ENCODE measurements around the gene PSEN1.
"Not testable (repeated sequence)": the region's sequence is repeated elsewhere in the genome, so short reads cannot be mapped to it uniquely, and the experiment has no call there.

Gene PSEN1

DNA sequence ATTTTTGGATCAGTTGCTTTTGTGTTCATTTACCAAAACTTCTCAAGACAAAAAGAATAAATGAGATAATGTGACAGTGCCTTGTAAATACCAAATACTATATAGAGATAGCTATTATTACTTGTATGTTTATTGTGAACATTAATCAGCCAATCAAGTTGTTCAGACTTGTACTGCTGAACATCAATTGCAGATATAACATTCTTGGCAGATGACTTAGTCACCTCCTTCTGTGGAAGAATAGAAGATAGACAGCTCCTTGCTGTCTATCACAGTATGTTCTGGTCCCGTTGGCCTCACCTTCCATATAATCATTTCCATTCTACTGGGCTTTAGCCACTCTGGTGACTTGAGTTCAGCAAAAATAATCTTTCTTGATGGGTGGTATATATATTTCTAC, 30.1 kb downstream of the PSEN1 start:
- DNase-seq (ENCODE audit: low read depth in 2 of 2): no peak

DNA sequence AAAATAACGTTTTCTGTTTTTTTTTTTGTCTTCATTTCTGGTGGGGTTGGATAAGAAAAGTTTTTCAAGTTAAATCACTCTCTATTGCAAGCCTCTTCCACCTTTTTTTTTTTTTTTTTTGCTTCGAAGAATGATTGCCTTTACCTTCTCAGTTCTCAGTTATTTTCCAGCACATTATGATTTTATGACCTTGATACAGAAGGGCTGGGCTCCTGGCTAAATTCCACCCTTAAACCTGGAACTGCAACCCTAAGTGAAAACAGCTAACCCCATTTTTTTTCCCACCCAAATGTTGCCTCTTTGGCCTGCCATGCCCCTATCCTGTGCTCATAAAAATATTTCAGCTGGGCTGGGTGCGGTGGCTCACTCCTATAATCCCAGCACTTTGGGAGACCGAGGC, 31.4 kb downstream of the PSEN1 start:
- DNase-seq (ENCODE audit: low read depth in 2 of 2): no peak

DNA sequence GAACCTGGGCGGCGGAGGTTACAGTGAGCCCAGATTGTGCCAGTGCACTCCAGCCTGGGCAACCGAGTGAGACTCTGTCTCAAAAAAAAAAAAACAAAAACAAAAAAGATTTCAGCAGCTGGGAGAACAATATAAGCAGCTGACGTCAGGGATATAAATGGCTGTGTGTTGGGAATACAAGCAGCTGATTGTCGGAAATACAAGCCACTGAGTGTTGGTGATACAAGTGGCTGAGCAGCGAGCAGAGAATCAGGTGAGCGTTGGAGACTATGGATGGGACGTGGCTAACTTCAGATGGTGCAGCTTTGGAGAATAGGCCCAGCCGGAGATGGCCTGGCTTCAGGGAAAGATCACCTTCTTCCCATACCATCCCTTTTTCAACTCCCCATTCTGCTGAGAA, 32.0 kb downstream of the PSEN1 start:
- DNase-seq (ENCODE audit: low read depth in 2 of 2): no peak

DNA sequence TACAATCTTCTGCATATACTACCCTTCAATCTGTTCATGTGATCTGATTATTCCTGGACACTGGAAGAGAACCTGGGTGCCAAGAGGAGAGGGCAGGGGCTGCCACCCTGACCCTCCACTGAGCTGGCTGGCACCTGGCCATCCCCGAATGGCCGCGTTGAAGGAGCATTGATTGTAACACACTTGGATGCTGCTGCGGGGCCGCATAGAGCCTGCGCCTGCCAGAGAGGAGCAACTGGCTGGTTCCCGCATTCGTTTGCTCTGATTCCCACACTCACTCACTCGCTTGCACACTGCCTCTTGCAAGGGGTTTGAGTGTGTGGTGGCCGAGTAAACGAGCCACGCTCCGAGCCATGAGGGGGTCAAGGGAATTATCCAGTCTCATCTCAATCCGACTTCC, 32.4 kb downstream of the PSEN1 start:
- no peak for DNase-seq (ENCODE audit: low read depth in 2 of 2)

DNA sequence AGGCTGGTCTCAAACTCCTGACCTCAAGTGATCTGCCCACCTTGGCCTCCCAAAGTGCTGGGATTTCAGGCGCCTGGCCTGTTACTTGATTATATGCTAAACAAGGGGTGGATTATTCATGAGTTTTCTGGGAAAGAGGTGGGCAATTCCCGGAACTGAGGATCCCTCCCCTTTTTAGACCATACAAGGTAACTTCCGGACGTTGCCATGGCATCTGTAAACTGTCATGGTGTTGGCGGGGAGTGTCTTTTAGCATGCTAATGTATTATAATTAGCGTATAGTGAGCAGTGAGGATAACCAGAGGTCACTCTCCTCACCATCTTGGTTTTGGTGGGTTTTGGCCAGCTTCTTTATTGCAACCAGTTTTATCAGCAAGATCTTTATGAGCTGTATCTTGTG, 33.5 kb downstream of the PSEN1 start:
- not testable (repeated sequence) for DNase-seq (ENCODE audit: low read depth in 2 of 2)

DNA sequence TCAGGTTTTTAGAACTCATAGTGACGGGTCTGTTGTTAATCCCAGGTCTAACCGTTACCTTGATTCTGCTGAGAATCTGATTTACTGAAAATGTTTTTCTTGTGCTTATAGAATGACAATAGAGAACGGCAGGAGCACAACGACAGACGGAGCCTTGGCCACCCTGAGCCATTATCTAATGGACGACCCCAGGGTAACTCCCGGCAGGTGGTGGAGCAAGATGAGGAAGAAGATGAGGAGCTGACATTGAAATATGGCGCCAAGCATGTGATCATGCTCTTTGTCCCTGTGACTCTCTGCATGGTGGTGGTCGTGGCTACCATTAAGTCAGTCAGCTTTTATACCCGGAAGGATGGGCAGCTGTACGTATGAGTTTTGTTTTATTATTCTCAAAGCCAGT, 34.4 kb downstream of the PSEN1 start:
- no peak for DNase-seq (ENCODE audit: low read depth in 2 of 2)

DNA sequence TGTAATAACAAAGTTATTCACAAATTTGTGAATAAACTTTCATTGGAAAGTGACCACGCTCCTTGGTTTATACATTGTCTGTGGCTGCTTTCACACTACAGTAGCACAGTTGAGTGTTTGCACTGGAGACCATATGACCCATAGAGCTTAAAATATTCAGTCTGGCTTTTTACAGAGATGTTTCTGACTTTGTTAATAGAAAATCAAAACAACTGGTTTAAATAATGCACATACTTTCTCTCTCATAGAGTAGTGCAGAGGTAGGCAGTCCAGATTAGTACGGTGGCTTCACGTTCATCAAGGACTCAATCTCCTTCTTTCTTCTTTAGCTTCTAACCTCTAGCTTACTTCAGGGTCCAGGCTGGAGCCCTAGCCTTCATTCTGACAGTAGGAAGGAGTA, 36.2 kb downstream of the PSEN1 start:
- no peak for DNase-seq (ENCODE audit: low read depth in 2 of 2)

DNA sequence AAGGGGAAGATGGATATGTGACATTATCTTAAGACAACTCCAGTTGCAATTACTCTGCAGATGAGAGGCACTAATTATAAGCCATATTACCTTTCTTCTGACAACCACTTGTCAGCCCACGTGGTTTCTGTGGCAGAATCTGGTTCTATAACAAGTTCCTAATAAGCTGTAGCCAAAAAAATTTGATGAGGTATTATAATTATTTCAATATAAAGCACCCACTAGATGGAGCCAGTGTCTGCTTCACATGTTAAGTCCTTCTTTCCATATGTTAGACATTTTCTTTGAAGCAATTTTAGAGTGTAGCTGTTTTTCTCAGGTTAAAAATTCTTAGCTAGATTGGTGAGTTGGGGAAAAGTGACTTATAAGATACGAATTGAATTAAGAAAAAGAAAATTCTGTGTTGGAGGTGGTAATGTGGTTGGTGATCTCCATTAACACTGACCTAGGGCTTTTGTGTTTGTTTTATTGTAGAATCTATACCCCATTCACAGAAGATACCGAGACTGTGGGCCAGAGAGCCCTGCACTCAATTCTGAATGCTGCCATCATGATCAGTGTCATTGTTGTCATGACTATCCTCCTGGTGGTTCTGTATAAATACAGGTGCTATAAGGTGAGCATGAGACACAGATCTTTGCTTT, 36.9 kb downstream of the PSEN1 start:
- DNase-seq (ENCODE audit: low read depth in 2 of 2): peak in 1 of 2 experiments; percentile 14

DNA sequence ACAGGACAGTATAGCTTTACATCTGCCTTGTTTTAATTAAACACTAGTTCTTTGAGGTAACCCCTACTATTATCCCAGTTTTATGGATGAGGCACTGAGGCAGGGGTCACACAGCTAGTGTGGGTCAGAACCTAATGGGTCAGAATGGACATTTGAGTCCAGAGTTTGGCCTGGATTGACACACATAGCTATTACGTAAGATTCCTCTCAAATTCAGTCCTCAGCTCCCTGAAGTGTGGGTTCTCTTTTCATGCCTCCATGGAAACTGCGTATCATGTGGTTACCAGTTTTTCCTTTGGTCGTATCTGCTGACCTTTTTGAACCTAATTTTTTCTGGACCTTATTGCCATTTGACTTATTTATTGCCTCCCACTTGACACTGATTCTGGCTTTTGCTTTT, 40.4 kb downstream of the PSEN1 start:
- DNase-seq (ENCODE audit: low read depth in 2 of 2): no peak

DNA sequence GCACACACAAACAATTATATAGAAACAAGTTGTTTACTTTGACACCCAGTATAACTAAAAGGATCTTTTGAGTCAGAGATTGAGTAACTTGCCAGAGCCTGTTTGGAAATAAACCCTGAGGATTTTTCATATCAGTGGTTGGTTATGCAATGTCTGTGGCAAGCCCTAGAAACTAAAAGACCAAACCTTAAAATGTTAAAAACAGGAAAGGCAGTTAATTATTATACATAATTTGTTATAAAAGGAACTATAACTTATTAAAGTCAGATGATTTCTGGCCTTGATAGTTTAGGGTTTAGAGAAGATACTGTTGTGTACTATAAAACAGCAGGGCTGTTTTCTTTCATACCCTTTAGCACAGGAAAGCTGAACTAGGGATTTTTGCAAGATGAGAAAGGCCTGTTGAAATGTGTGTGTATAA, 44.1 kb downstream of the PSEN1 start:
- peak; percentile 36 to 38 for DNase-seq (ENCODE audit: low read depth in 2 of 2)

DNA sequence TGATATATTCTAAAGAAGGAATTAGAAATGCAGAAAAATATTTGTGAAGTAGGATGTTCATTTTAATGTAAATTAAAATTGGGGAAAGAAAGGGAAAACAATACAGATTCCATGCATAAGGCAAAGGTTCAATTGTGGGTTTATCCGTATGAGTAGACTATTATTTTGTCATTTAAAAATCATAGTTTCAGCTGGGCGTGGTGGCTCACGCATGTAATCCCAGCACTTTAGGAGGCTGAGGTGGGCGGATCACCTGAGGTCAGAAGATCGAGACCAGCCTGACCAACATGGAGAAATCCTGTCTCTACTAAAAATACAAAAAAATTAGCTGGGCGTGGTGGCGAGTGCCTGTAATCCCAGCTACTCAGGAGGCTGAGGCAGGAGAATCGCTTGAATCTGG, 44.7 kb downstream of the PSEN1 start:
- DNase-seq (ENCODE audit: low read depth in 2 of 2): not testable (repeated sequence)

DNA sequence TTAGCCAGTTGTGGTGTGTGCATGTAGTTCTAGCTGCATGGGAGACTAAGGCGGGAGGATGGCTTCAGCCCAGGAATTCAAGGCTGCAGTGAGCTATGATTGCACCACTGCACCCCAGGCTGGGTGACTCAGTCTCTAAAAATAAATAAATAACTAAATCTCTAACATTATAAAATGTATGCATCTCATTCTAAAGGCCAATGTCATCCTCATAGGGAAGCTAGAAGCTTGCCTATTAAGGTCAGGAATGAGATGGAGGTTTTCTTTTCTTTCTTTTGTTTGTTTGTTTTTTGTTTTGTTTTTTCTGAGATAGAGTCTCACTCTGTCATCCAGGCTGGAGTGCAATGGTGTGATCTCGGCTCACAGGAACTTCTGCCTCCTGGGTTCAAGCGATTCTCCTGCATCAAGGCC, 52.2 kb downstream of the PSEN1 start:
- peak; percentile 33 to 36 for DNase-seq (ENCODE audit: low read depth in 2 of 2)

DNA sequence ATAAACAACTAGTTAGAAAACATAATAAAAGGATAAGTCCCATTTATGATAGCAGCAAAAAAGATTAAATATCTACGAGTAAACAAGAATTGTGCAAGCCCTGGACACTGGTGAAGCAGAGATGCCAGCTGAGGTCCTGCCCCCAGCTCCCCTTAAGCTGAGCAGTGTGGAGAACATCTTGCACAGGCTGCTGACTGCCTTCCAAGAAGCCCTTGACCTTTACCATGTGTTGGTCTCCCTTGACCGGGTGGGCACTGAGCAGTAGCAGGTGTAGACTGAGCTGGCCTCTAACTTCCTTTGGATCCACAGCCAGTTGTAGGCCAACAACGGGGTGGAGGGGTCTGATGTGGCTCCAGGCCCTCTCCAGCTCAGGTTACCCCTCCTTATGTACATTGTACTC, 53.3 kb downstream of the PSEN1 start:
- DNase-seq (ENCODE audit: low read depth in 2 of 2): no peak

DNA sequence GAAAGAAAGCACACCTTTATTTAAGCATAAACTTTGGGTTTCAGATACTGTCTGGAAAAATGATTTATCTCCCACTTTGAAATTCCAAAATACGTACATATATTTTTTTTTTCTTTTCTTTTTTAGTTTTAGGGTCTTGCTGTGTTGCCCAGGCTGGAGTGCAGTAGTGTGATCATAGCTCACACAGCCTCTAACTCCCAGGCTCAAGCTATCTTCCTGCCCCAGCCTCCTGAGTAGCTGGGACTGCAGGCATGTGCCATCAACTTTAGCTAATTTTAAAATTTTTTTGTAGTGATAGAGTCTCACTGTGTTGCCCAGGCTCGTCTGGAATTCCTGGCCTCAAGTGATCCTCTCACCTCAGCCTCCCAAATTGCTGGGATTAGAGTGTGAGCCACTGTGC, 55.1 kb downstream of the PSEN1 start:
- DNase-seq (ENCODE audit: low read depth in 2 of 2): no peak

DNA sequence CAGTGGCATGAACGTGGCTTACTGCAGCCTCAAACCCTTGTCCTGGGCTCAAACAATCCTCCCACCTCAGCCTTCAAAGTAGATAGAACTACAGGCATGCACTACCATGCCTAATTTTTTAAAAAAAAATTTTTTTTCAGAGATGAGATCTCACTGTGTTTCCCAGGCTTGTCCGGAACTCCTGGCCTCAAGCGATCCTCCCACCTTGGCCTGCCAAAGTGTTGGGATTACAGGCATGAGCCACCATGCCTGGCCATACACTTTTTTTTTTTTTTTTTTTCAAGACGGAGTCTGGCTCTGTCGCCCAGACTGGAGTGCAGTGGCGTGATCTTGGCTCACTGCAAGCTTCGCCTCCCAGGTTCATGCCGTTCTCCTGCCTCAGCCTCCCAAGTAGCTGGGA, 58.0 kb downstream of the PSEN1 start:
- DNase-seq (ENCODE audit: low read depth in 2 of 2): not testable (repeated sequence)

DNA sequence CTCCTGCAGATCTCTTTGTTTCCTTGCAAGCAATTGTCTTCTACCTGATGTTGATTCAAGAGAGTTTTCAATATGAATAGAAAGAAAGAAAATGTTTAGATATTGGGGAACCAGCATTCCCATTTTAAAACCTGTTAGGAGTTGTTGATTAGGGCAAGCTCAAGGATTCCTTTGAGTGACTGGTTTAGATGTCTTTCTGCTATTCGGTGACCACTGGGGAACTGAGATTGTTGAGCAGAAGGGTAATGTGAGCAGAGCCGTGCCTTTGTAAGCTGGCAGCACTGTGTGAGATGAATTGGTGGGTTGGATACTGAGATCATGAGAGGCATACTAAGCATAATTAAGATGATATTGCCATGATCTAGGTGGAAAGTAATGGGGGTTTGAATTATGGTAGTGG, 61.9 kb downstream of the PSEN1 start:
- DNase-seq (ENCODE audit: low read depth in 2 of 2): no peak

DNA sequence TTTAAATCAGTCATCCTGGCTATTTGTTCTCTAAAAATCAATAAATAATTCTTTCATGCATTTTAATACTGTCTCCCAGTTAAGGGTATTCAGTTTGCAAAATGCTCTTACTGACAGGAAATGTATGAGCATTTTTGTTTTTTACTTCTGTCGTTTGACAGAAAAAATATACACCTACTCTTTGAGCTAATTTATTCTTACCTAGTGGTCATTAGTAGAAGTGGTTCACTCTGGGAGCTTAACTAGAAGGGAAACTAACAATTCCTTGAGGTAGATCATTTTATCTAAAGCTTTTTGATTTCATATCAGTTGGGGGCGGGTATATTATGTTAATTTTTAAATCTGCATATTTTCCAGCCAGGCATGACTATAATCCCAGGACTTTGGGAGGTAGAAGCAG, 67.2 kb downstream of the PSEN1 start:
- DNase-seq (ENCODE audit: low read depth in 2 of 2): no peak

DNA sequence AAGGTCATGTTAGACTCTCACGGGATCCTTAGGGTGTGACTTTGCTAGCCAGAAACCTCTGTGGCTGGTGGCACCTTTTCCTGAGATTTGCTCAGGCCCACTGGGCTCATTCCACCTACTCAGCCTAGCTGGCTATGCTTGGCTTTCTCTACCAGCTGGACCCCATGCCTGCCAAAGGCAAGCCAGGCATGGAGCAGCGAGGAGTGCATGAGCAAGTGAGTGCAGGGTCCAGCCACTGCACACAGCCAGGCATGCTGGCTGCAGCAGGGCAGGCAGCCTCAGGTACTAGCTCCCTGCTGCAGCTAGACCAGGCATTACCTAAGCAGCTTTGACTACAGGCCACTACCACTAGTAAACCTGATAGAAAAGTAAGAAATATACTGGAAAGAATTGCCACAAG, 71.3 kb downstream of the PSEN1 start:
- no peak for DNase-seq (ENCODE audit: low read depth in 2 of 2)

DNA sequence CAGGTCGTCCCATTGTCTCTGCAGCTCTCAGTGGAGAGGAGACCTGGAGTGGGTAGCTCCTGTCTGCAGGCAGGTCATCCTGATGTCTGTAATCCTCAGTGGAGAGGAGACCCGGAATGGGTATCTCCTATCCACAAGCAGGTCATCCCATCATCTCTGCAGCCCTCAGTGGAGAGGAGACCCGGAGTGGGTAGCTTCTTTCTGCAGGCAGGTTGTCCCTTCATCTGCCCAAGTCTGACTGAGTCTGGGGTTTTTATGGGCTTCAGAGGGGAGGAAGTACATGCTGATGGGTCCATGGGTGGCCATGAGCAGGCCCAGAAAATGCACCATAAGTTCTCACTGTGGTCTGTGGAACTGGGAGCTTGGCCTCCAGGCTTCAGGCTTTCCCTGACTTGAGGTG, 72.1 kb downstream of the PSEN1 start:
- no peak for DNase-seq (ENCODE audit: low read depth in 2 of 2)

DNA sequence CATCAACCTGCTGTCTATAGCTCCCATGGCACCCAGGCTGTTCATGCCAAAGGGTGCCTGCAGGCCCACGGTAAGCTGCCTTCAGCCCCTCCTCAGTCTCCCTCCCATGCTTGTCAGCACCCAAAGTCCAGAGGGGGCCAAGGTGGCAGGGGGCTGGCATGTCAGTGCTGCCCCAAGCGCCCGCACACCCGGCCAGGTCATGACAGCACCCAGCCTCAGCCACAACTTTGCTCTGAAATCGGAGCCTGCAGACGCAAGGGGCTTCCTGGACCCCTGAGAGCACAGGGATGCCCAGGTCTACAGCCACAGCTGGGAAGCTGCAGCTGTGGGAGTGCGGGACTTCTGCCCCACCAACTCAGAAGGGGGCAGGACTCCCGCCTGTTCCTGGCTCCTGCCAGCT, 72.5 kb downstream of the PSEN1 start:
- DNase-seq (ENCODE audit: low read depth in 2 of 2): no peak

DNA sequence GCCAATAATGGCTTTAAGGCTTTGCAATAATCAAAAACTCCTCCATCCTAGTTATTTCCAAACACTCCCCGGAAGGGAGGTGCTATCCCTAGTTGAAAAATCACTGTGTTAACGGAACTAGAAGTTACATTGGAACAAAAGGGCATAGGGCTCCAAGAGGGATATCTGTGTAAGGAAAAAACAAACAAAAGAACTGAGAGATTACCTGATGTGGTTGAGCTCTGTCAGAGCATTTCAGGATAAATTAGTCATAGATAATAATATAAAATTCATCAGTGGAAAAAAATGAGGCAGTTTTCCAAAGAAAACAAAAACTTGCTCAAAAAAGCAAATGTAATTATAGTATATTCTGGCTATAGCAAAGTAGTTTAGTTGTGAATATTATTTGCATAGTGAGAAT, 73.6 kb downstream of the PSEN1 start:
- DNase-seq (ENCODE audit: low read depth in 2 of 2): peak; percentile 5 to 12

DNA sequence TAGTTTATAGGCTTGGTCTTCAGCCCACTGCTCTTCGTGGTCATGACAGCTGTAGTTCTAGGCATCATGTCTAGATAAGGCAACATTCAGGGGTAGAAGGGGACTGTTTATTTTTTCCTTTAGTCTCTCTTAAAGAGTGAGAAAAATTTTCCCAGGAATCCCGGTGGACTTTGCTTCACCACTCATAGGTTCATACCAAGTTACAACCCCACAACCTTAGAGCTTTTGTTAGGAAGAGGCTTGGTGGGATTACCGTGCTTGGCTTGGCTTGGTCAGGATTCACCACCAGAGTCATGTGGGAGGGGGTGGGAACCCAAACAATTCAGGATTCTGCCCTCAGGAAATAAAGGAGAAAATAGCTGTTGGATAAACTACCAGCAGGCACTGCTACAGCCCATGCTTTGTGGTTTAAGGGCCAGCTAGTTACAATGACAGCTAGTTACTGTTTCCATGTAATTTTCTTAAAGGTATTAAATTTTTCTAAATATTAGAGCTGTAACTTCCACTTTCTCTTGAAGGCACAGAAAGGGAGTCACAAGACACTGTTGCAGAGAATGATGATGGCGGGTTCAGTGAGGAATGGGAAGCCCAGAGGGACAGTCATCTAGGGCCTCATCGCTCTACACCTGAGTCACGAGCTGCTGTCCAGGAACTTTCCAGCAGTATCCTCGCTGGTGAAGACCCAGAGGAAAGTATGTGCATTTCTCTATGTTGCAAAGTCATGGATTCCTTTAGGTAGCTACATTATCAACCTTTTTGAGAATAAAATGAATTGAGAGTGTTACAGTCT, 75.1 kb downstream of the PSEN1 start:
- no peak for DNase-seq (ENCODE audit: low read depth in 2 of 2)

DNA sequence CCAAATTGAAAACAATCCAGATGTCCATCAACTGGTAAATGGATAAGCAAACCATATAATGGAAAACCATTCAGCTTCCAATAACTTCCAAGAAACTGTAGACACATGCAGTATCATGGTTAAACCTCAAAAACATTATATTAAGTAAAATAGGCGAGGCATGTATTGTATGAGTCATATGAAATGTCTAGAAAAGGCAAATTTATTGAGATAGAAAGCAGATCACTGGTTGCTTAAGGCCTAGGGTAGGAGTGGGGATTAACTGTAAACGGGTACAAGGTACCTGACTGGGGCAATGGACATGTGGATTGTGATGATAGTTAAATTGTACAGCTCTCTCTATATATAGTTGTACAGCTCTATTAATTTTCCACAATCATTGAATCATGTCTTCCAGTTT, 79.7 kb downstream of the PSEN1 start:
- no peak for DNase-seq (ENCODE audit: low read depth in 2 of 2)

DNA sequence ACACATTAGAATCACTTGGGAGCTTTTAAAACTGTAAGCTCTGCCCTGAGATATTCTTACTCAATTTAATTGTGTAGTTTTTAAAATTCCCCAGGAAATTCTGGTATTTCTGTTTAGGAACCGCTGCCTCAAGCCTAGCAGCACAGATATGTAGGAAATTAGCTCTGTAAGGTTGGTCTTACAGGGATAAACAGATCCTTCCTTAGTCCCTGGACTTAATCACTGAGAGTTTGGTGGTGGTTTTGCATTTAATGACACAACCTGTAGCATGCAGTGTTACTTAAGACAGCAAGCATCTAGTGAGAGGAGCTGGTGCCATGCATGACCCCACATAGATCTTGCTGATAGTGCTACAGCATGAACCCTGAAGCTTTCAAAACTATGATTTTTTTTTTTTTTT, 81.1 kb downstream of the PSEN1 start:
- DNase-seq (ENCODE audit: low read depth in 2 of 2): no peak

All from fibroblast of skin of left biceps (primary cell).